ENCODE measurements around the gene NNMT.

The NNMT gene

DNA sequence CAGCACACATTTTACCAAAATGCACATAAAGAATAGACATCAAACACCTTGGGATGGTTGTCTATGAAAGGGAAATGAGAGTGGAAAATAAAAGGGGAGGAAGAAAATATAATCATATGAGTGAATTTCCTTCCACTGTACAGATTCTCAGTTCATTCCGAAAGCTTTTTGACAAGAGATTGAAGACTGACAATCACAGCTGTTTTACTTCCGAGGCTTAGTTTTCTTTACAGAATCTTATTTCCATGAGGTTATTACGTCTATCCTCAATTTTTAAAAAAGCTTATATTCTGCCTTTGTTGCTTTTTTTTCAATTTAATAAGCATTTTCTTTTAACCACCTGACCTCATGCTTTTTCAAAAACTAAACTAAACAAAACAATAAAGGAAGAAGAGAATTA is 12.8 kb upstream of the NNMT start:
- no peak for DNase-seq (ENCODE audit: low read depth in 1 of 2, low spot score in 1 of 2)

DNA sequence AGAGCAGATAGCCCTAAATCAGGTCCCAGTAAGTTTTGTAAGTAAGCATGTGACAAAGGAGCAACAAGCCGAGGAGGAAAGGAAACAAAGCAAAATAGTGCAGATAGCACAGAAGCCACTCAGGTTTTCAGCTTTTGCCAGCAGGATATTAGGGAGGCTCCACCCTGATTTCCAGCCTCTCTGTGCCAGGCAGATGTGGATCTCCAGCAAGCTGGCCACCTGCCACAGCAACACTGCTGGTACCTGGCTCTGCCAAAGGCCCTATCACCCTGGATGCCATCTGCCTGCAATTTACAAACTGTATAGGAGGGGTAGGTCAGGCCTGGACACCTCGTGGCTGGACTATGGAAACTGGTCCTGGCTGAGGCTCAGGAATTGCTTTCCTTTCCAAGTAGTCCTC is 12.2 kb upstream of the NNMT start:
- no peak for DNase-seq (ENCODE audit: low read depth in 1 of 2, low spot score in 1 of 2)

DNA sequence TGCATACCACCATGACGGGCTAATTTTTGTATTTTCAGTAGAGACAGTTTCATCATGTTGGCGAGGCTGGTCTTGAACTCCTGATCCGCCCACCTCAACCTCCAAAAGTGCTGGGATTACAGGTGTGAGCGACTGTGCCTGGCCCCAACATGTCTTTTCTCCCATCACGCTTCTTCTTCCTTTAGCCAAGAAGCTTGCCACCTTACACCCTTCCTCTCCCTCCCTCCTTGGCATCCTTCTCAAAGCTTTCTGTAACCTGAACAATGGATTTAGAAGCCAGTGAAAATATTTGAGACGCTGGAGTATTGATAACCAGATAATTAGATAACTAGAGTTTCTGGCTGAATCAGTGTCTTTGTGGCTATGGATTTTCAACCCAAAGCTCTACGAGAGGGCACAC is 11.3 kb upstream of the NNMT start:
- no peak for DNase-seq (ENCODE audit: low read depth in 1 of 2, low spot score in 1 of 2)

DNA sequence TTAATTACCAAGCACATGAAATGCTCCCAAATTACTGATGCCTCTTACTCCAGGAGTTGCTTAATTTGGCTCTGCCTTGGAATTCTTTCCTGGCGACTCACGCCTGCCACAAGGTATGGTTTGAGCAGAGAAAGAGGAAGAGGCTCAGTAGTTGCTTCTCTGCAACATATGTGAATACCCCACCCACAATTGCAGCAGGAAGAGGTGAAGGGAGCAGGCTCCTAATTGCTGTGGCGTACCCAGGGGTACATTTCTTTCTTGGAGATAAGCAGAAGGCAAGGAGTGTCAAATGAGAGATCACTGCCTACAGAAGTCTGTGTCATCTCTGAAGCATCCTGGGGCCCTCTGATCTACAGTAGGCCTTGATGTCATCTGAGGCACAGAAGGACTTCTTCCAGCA is 10.6 kb upstream of the NNMT start:
- DNase-seq (ENCODE audit: low read depth in 1 of 2, low spot score in 1 of 2) = no peak

DNA sequence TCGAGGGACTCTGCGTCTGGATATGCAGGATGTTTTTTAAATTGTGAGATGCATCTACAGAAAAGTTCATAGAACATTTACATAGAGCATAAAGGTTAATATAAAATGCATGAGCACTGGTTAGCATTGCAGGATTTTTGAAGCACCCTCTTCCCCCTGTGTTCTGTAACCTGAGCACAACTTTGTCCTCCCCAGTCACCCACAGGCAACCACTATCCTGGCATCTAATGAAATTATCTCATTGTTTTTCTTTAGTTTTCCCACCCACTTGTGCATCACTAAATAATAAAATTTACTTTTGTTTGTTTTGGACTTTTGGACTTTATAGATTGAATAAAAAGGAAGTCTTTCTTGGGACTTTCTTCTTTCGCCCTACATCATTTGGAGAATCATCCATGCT is 10.0 kb upstream of the NNMT start:
- no peak for DNase-seq (ENCODE audit: low read depth in 1 of 2, low spot score in 1 of 2)

DNA sequence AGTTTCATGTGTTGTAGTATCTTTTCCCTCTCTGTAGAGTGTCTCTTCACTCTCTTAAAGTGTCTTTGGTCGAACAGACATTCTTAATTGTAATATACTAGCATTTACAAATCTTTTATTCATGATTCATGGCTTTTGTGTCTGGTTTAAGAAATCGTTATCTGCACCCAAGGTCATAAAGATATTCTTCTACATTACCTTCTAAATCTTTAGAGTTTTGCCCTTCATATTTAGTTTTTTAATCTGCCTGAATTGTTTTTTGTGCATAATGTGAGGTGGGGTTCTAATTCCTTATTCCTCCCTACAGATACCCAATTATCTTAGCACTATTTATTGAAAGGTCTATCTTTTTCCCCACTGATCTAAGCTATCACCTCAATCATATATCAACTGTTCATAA is 9.0 kb upstream of the NNMT start:
- DNase-seq (ENCODE audit: low read depth in 1 of 2, low spot score in 1 of 2) = no peak

DNA sequence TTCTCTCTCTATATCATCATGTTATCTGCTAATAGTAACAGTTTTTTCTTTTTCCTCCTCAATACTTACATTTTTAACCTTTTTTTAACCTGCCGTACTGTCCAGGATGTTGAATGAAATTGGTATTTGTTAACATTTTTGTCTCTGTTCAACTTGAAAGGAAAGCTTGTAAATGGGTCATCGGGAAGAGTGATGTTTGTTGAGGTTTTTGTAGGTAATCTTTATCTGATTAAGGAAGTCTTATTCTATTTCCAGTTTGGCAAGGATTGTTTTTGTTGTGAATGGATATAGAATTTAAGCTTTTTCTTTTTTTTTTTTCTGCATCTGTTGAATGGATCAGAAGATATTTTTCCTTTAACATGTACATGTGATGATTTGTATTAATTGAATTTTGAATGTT is 8.1 kb upstream of the NNMT start:
- no peak for DNase-seq (ENCODE audit: low read depth in 1 of 2, low spot score in 1 of 2)

DNA sequence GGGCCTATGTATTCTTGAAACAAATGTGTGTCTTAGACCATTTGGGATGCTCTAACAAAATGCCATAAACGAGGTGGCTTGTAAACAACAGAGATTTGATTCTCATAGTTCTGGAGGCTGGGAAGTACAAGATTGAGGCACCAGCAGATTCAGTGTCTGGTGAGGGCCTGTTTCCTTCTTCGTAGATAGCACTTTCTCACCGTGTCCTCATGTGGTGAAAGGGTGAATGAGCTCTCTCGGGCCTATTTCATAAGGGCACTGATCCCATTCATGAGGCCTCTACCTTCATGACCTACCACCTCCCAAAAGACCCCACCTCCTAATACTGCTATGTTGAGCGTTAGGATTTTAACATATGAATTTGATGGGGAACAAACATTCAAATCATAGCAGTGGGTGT is 6.4 kb upstream of the NNMT start:
- DNase-seq (ENCODE audit: low read depth in 1 of 2, low spot score in 1 of 2) = no peak

DNA sequence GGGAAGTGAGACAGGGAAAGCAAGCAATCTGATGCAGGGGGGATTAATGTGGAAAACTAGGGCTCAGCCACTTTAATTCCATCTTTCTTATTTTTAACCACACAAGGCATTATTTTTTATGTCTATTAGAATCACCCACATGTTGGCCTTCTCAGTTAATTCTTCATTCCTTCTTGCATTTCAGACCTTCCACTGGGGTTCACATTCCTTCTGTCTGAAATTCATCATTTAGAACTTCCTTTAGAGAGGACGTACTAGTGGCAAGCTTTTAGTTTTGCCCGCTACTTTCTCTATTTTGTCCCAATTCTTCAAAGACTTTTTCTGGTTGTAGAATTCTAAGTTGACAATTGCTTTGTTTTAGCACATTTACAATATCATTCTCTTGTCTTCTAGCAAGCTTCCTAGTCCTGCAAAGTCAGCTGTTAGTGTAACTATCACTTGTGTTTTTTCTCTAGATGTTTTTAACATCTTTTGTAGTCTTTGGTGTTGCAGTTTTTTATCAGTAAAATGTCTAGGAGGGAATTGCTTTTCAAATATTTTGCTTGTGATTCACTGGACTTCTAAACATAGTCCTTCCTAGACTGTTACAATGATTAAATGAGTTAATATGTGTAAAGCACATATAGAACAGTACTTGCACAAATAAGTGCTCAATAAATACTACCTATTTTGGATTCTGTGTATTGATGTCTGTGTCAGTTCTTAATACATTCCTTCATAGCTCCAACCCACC is 5.5 kb upstream of the NNMT start:
- no peak for DNase-seq (ENCODE audit: low read depth in 1 of 2, low spot score in 1 of 2)

DNA sequence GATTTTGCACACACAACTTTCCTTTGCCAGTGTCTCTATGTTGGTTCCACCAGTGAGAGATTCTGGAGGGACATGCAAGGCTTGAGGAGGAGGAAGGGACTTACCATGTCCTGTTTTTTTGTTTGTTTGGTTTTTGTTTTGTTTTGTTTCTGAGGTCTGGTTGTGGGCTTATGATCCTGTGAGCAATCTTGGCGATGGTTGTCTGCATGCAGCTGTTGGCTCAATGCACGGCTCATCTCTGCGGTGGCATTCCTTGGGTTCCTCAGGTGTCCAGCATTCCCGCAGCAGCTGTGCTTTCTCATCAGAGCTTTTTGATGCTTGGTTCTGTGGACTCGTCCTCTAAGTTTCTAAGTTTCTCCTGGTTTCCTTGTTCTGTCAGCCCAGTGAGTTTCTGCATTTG is 4.8 kb upstream of the NNMT start:
- no peak for DNase-seq (ENCODE audit: low read depth in 1 of 2, low spot score in 1 of 2)

DNA sequence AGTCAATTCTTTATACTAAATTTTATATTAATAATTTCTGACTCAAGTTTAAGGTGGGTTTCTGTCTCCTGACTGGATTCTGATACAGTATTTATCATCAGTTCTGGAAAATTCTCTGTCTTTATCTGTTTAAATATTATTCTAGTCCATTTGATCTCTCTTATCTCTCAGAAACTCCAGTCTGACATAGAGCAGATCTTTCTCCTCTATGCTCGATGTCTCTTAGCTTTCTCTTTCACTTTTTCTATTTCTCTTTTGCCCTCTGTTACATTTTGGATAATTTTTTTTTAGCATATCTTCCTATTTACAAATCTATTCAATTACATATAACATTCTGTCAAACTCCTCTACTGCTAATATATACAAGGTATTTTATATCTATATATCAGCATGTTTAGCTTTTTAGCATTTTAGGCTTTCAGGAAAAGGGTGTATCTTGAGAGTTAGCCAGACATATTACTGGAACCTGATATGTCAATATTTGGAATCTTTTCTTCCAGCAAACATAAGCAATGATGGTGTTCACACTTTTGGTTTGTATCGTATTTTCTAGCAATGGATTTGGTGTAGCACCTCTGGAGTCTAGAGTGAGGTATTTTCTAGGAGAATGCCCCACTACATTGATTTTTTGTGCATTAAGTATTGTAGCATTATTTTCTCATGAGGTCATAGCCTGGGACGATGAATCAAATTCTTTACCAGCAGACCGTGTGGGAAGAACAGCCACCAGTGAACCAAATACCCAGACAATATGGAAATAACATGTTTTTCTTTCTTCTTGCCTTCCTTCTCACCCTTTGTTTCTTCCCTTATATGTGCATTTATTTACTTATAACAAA is 4.1 kb upstream of the NNMT start:
- DNase-seq (ENCODE audit: low read depth in 1 of 2, low spot score in 1 of 2) = no peak

DNA sequence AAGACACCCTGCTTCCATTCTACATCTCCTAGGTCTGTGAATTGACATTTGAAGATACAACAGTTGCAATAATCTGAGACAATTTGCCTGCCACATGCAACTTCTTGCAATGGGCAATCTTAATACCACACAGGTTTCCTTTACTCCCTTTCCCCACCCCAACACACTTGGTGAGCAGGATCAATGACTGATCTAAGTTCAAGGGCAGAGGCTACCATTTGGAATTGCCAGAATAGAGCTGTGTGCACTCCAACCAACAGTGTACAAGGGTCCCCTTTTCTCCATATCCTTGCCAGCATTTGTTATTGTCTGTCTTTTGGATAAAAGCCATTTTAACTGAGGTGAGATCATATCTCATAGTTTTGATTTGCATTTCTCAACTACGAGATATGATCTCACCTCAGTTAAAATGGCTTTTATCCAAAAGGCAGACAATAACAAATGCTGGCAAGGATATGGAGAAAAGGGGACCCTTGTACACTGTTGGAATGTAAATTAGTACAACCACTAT is 2.9 kb upstream of the NNMT start:
- DNase-seq (ENCODE audit: low read depth in 1 of 2, low spot score in 1 of 2) = no peak

DNA sequence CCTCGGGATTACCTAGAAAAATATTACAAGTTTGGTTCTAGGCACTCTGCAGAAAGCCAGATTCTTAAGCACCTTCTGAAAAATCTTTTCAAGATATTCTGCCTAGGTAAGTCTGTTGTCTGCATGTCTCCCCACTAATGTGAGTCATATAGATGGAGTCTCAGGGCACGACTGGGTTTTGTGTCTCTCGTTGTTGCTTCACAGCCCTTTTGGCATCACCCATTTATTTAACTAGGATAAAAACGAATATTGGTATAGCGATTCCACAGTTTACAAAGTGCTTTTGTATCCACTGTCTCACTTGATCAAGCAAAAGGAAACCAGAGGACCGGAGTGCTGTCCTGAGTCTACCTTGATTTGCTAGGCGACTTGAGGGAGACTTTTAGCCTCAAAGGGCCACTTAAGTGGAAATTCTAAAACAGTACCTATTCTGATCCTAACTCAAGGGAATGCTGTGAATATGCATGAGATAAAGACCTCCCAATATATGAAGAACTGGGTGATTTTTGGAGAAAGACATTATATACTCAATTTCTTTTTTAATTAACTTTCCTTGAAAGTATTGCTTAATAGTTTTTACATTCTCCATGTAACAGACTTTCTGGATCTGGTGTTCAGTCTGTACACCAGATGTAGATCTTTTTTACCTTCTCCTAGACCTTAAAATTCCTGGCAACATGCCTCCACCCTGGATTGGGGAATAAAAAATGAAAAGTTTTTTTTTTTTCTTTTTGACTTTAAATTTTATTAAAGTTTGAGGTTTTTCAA is 590 bp downstream of the NNMT start:
- no peak for DNase-seq (ENCODE audit: low read depth in 1 of 2, low spot score in 1 of 2)

DNA sequence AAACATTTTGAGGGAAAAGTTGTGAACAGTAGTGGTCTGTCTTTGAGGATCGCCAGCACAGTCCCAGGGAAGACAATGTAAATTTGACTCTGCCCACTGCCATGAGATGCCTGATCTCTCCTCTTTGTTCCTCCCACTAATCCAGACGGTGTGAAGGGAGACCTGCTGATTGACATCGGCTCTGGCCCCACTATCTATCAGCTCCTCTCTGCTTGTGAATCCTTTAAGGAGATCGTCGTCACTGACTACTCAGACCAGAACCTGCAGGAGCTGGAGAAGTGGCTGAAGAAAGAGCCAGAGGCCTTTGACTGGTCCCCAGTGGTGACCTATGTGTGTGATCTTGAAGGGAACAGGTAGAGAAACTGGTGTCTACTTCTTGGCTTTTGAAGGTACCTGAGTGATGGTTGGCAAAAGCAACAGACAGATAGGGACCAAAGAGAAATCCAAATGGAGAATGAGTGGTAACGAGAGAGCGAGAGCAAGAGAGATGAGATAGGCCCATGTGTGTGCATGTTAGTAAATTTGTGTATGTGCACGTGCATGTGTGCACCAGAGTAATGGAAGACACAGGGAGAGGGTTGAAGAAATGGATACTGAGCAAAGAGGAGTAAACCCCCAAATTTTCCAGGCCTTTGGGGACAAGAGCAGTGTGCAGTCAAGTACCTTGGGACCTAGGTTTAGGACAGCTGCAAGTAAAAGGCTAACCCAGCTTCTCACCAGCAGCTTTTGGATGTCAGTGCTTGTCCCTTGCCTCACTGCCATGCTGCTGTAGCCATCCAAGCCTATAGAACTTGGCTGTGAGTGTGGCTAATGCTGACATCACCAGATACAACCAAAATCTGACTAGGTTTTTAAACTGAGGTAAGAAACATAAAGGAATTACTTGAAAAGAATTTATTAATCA is 1.9 kb downstream of the NNMT start:
- no peak for DNase-seq (ENCODE audit: low read depth in 1 of 2, low spot score in 1 of 2)

DNA sequence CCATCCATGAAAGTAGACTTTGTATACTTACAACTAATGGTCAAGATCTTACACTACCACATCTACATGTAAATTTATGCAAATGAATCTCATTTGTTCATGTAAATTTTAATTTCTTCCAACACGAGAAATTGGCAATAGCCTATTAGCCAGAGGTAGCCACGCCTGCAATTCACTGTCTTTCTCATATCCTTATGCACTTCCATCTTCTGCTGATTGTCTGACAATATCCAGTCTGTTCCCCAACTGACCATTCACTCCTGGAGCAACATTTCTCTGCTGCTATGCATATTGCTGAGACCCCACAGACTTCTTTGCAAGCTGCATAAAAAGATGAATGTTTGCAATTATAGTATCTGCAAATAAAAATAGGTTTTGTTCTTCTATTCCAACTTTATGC is 2.5 kb downstream of the NNMT start:
- DNase-seq (ENCODE audit: low read depth in 1 of 2, low spot score in 1 of 2) = no peak

DNA sequence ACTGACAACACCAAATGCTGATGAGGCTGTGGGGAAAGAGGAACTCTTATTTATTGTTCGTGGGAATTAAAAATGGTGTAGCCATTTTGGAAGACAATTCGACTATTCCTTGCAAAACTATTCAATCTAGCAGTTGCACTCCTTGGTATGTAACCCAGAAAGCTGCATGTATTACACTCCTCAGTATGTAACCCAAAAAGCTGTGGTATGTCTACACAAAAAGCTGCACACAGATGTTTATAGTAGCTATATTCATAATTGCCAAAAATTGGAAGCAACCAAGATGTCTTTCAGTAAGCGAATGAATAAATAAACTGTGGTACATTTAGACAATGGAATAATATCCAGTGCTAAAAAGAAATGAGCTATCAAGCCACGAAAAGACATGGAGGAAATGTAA is 4.9 kb downstream of the NNMT start:
- DNase-seq (ENCODE audit: low read depth in 1 of 2, low spot score in 1 of 2) = no peak

DNA sequence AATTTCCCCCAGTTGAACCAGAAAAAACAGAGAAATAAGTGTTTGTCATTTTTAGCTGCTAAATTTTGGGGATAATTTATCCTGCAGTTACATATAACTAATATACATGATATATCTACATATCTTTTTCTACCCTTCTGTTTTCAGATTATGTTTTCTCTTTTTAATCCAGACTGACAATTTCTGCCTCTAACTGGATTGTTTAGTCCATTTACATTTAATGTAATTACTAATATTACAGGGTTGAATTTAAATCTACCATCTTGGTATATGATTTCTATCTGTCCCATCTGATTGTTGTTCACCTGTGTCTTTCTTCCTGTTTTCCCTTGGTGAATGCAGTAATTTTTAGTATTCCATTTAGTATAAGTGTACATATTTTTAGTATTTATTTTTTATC is 5.7 kb downstream of the NNMT start:
- DNase-seq (ENCODE audit: low read depth in 1 of 2, low spot score in 1 of 2) = no peak

DNA sequence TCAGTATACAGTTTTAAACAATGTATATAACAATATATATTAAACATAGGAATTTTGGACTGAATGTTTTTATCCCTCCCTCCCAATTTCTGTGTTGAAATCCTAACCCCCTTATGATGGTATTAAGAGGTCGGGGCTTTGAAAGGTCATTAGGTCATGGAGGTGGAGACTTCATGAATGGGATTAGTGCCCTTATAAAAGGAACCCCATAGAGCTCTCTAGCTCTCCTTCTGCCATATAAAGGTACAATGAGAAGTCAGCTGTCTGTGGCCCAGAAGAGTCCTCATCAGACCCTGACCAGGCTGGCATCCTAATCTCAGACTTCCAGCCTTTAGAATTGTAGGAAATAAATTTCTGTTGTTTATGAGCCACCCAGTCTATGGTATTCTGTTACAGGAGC is 6.5 kb downstream of the NNMT start:
- DNase-seq (ENCODE audit: low read depth in 1 of 2, low spot score in 1 of 2) = no peak

DNA sequence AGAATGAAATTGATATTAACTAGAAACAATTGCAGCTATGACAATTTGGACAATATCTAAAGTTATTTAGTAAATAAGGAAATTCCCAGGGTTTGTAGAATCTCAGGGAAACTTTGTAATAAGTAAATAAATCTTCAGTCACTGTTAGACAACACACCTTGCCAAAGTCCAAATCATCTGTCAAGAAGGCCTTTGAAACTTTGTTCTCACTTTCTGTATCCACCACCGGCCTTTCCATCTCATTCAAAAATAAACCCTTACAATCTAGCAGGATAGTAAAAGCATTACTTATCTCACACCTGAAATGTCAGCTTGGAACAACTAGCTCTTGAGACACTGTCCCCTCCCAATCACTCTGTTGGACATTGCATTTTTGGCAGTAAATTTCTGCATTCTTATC is 7.9 kb downstream of the NNMT start:
- no peak for DNase-seq (ENCODE audit: low read depth in 1 of 2, low spot score in 1 of 2)

DNA sequence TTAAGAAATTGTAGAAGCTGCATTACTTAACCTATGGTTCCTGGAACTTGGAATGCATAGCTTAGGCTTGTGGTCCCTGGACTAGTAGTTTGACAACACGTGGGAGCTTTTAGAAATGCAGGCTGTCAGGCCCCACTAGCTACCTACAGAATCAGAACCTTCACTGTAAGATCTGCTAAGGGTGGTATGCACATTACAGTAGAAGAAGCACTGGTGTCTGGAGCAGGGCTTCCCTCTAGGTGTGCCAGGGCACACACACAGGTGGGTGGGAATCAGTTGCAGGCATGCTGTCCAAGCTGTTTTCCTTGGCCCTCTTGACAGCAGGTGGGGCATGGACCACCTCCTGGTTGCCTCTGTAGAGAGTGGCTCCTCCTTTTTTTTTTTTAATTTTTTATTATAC is 8.8 kb downstream of the NNMT start:
- no peak for DNase-seq (ENCODE audit: low read depth in 1 of 2, low spot score in 1 of 2)
